ENCODE measurements around the gene SCTR. TPM values are rescaled to one million over a fixed set of nuclear protein-coding genes. Genes with fewer than 3 reads are reported as not detected.

Gene SCTR
- total and polyA plus RNA-seq, 2 of the 8 experiments (the other 6 are each of a cell fraction or from before 2014, with no cell fraction given) = 0.15 TPM; not detected in 1

- no peaks in the 10 kb centered on the region for H3K36me3 ChIP-seq (ENCODE audit: control insufficient read depth in 2 of 4, insufficient read depth in 4 of 4, low read length in 3 of 4)
- no peaks in the 10 kb centered on the region for H3K4me1 ChIP-seq (replicated peaks in 1 of 4; ENCODE audit: control insufficient read depth in 3 of 4, insufficient read depth in 4 of 4, low read length in 3 of 4)
- peaks cover 0 to 5% of the 10 kb centered on the region in 2 experiments; a peak in 1 of 4 replicates for H3K9me3 ChIP-seq (ENCODE audit: insufficient read depth in 2 of 2, low read depth in 1 of 2, low read length in 1 of 2)
- H4K5ac ChIP-seq (ENCODE audit: insufficient read length, low read depth, low read length) = no peak overlapping the region
- no peak overlapping the region for H3K27ac ChIP-seq (ENCODE audit: low read depth, low read length)
- no peak overlapping the region for H2BK20ac ChIP-seq (ENCODE audit: low read length)
- H2BK12ac ChIP-seq (ENCODE audit: low read depth, low read length) = no peak overlapping the region
- no peak overlapping the region for H3K56ac ChIP-seq (replicated peaks; ENCODE audit: insufficient read length, low read depth, low read length)
- no peak overlapping the region for H2BK120ac ChIP-seq (replicated peaks; ENCODE audit: low read depth, low read length)
- DNase-seq (ENCODE audit: low read depth in 1 of 2, low spot score in 2 of 2) (no peak), FAIRE-seq (no peak)
- no peaks in the 10 kb centered on the region for H3K23me2 ChIP-seq (ENCODE audit: low read depth, low read length)
- no peak overlapping the region for H4K8ac ChIP-seq (ENCODE audit: extremely low read depth, insufficient read depth, low read length)
- no peak overlapping the region for H2AFZ ChIP-seq (ENCODE audit: low read length)
- no peak overlapping the region for H2BK5ac ChIP-seq (ENCODE audit: low read depth, low read length)
- H4K91ac ChIP-seq (replicated peaks; ENCODE audit: insufficient read length, low read length) = no peak overlapping the region
- no peaks in the 10 kb centered on the region for H3K27me3 ChIP-seq (replicated peaks in 1 of 4; ENCODE audit: control insufficient read depth in 3 of 4, extremely low read depth in 1 of 4, insufficient read depth in 3 of 4, low read length in 3 of 4)
- TF ChIP-seq TAF7 (optimal IDR thresholded peaks at IDR 0.05; ENCODE audit: borderline replicate concordance, low read depth, low read length) (no peak), KDM4A (IDR thresholded peaks at IDR 0.05; ENCODE audit: low read depth, low read length, severe bottlenecking) (no peak), RNF2 (IDR thresholded peaks at IDR 0.05; ENCODE audit: borderline replicate concordance, low read depth, low read length, missing control alignments, poor library complexity, severe bottlenecking) (no peak), SIX5 (IDR thresholded peaks at IDR 0.05; ENCODE audit: low read depth, low read length) (no peak), FOSL1 (IDR thresholded peaks at IDR 0.05; ENCODE audit: insufficient read depth, low read depth, low read length) (no peak), RFX5 (IDR thresholded peaks at IDR 0.05; ENCODE audit: borderline replicate concordance, low read depth, low read length) (no peak), CEBPB (IDR thresholded peaks at IDR 0.05; ENCODE audit: low read depth, low read length) (no peak), EP300 (IDR thresholded peaks at IDR 0.05; ENCODE audit: borderline replicate concordance in 1 of 2, low read depth in 2 of 2, low read length in 2 of 2) (no peak), MAFK (IDR thresholded peaks at IDR 0.05; ENCODE audit: low read depth, low read length) (no peak)
- 91% methylated on average over 1 of the region's 1 CpG; no CpG with 5 or more reads in 1 of the 2 experiments for WGBS, 2 experiments (ENCODE audit: extremely low coverage in 1 of 2, insufficient coverage in 1 of 2, insufficient read length in 1 of 2, insufficient replicate concordance in 2 of 2, low coverage in 1 of 2, low lambda C conversion rate in 2 of 2, missing lambda C conversion rate in 1 of 2)
- H3K4me3 ChIP-seq (ENCODE audit: extremely low read depth in 1 of 4, insufficient read depth in 2 of 4, low read depth in 3 of 4, low read length in 4 of 4) = no peak overlapping the region
- H2BK15ac ChIP-seq (ENCODE audit: low read length) = no peak overlapping the region
- H3K79me1 ChIP-seq (ENCODE audit: low read depth, low read length) = no peaks in the 10 kb centered on the region
- no peak overlapping the region for H2AK5ac ChIP-seq (ENCODE audit: low read depth, low read length)
- no peaks in the 10 kb centered on the region for H4K20me1 ChIP-seq (replicated peaks in 1 of 2; ENCODE audit: control insufficient read depth in 1 of 2, insufficient read depth in 2 of 2, low read length in 2 of 2)
- ChIA-PET POLR2A (ENCODE audit: partially characterized antibody) (no interaction called here), CTCF (ENCODE audit: partially characterized antibody) (interaction anchor here (0.8 to 9.1 kb wide), 5 partner anchors 10 to 57 kb away, joined by 4 to 52 read pairs (median 4); no protein-coding TSS in a partner anchor)
- no peak overlapping the region for H3K18ac ChIP-seq (ENCODE audit: extremely low read depth, low read length)
- no peak overlapping the region for H3K4me2 ChIP-seq (ENCODE audit: insufficient read depth in 1 of 2, low read depth in 2 of 2, low read length in 2 of 2)
- H3K4ac ChIP-seq (replicated peaks; ENCODE audit: insufficient read length, low read depth, low read length) = no peak overlapping the region
- no peaks in the 10 kb centered on the region for H3K79me2 ChIP-seq (ENCODE audit: control insufficient read depth in 1 of 2, insufficient read depth in 2 of 2, low read length in 2 of 2)
- no peak overlapping the region for H3K9ac ChIP-seq (replicated peaks in 1 of 4; ENCODE audit: extremely low read depth in 1 of 4, low read depth in 3 of 4, low read length in 3 of 4)
- H3K23ac ChIP-seq (ENCODE audit: insufficient read length) = no peak overlapping the region
- H3K14ac ChIP-seq (ENCODE audit: insufficient read length) = no peak overlapping the region
Observed at GRCh38 chr2:119533560-119533959, 9.3 kb upstream of the SCTR start.

Data from H1 (cell line).